COLO829 (cell line): ENCODE measurements around the gene ST7.

ENCODE experiments used
- DNase-seq: peaks from one replicate; pipeline ENCODE4 v3.0.0; 2012; ENCODE audit warnings: low spot score

The ST7 gene

DNA sequence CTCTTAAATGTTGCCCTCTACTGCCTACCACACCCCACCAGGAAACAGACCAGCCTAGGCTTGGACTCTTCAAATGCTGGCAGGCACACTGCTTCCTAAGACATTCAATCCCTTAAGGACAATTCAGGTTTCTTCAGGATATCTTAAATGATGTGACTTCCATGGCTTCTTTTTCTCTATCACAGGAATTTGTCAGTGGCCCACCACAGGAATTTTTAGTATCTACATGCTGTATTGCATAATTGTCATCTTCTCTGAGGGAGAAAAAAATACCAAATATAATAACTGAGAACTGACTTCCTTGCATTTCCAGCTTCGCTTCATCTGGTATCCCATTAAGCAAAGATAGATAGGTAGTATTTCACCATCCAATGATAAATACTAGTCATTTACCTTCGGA is 240.3 kb downstream of the ST7 start:
- DNase-seq = no peak

DNA sequence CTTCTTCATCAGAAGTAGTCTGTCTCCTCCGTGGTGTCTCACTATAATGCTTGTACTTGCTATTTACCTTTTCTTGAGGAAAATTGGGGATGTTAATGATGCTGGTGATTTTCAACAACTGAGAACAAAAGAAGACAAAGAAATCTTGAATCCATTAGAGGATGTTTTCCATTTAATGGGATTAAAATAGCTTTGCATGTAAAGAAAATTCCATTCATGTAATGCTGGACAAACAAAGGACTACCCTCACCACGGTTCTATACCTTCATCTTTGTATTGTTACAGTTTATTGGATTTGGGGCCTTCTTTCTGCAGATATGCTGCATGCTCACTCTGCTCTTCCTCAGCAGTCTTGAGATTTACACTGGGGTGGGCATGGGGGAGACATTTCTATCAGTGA is 241.1 kb downstream of the ST7 start:
- DNase-seq = no peak

DNA sequence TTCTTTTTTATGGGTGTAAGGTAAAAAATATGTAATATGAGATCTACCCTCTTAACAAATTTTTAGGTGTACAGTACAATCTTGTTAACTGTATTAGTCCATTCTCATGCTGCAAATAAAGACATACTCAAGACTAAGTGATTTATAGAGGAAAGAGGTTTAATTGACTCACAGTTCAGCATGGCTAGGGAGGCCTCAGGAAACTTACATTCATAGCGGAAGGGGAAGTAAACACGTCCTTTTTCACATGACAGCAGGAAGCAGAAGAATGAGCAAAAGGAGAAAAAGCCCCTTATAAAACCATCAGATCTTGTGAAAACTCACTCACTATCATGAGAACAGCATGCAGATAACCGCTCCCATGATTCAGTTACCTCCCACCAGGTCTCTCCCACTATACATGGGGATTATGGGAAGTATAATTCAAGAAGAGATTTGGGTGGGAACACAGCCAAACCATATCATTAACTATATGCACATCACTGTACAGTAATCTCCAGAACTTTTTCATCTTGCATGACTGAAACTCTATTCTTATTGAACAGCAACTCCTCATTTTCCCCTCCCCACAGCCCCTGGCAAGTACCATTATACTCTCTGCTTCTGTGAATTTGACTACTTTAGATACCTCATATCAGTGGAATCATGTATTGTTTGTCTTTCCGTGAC is 242.2 kb downstream of the ST7 start:
- no peak for DNase-seq

DNA sequence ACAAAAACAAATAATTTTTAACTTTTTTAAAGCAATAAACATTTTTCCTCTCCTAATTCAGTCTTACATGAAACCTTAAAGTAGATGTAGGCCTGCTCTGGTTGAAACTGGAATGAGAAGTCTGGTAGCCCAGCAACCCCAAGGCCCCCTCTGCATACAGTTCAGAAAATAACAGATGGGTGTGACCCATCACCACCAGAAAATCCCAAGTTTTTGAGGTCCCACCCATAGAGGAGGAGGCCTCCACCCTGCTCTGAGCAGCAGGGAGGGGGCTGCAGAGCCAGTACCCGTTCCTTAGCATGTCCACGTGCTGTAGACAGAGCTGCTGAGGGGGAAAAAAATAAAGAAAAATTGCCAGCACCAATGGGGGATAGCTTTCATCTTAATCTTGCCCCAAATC is 246.8 kb downstream of the ST7 start:
- DNase-seq = no peak

DNA sequence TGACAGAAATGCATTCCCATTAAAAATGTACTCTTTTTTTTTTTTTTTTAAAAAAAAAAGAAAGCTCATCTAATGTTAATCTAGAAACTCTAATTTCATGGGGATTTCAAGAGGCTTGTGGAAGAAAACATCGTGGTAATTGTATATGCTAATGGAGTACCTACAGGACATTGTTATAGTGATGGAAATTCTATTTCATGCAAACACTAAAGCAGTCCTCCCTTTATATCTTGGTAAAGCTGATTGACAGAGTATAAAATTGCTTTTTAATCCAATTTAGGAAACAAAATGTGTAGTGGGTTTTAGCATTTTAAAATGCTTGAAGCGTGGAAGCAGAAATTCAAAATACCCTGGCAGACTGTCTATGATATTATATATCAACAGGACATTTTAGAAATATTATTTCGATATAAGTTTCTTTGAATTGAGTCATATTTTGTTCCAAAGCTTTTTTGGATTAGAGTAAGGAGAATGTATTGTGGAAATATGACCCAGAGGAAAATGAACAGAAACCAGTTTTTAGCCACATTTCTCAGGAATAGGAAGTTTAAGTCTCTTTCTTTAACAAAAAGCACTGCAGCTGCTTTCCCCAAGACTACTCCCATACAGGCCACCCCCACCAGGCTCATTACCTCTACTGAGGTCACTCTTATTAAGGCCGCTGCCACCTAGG is 247.6 kb downstream of the ST7 start:
- no peak for DNase-seq

DNA sequence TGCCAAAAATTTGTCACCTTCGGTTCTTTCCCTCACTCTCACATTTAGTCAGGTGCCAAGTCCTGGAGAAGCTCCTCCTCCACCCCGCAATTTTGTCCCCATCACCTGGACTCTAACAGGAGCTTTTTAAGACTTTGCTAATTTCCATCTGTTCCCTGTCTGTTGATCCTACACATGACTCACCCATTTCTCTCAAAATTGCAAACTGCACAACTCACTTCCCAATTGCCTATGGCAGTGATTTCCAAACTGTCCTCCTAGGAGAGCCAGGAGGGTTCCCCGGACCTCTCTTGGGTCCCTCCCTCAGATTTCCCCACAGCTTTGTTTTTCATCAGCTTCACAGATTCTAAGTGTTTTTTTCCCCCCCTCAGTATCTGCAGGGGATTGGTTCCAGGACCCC is 249.2 kb downstream of the ST7 start:
- DNase-seq = no peak

DNA sequence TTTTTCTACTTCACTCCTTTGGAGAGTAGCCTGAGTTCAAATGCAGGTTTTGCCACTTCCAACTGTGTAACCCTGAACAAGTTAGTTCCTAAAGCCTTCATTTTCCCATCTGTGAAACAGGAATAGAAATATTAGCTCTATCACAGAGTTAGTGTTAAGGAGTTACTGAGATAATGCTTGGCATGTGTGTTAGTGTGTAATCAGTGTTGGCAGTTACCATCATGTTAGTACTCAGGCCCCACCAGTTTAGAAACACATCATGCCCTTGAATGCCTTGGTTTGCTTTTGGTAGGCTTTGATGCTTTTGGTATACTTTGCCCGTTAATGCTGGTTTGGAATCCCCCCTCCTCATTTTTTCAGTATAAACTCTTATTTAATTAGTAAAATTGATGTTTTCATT is 249.9 kb downstream of the ST7 start:
- DNase-seq = no peak

DNA sequence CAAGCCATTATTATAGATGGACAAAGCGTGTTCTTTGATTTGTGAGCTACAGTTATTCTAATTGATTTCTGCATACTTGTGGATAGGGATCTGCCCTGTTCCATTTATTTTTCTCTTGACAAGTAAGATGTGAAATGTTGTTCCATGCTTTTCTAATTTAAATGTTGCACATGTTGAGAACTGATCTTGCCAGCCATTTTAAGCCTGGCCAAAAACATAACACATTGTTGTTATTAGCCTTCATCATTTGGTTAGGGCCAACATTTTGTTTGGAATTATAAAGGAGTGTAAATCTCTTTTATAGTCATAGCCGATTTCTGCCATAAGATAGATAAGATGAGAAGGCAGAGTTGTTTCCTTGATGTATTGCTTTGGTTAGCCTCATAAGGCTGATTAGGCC is 252.6 kb downstream of the ST7 start:
- DNase-seq = no peak

DNA sequence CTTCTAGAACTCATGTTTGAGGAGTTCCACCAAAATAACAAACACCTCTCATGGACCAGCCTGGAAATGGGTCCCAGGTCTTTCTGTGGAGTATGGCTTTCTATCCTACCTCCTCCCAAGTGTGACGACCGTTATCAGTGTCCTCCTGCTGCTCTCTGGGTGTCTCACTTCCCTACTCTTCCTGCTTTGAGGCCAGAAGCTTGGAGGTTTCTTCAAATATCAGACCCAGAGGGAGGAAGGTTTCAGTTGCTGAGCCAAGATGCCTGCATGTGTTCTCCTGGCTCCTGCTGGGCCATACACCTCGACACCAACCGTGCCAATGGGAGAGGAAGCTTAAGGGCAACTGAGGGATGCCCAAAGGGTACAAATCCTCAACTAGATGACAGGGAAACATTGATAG is 255.0 kb downstream of the ST7 start:
- no peak for DNase-seq

DNA sequence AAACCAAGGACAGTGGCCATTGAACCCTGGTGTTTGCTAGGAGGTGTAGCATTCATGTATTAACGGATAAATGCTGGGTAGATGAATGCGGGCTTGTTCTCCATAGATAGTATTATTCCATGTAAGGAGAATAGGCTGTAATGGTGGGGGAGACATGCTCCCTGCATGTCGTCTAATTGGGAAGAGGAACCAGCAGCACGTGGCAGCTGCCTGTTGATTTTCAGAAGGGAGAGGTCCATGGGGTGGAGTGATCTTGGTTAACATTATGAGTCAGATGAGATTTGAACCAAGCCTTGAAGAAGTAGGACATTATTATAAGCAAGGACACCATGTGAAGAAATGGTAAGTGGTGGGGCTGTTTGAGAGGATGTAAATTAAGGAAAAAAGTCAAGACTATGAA is 257.1 kb downstream of the ST7 start:
- no peak for DNase-seq

DNA sequence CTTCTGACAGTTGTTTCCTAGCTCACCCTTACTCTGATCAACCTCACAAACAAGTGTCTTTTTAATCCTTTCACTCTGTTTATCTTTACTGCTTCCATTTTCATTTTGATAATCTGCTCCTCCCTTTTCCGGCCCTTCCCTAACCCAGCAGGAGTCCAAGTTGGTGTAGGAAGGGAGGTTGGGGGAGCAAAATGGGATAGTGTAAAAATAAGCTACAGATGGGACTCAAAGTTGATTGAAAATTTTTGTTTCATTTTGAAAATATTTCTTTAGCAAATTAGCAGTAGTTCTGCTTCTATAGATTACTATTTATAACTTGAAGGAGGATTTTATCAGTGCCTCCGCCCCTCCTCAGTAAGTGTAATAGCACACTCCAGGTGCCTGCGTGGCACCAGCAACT is 257.6 kb downstream of the ST7 start:
- DNase-seq = no peak

DNA sequence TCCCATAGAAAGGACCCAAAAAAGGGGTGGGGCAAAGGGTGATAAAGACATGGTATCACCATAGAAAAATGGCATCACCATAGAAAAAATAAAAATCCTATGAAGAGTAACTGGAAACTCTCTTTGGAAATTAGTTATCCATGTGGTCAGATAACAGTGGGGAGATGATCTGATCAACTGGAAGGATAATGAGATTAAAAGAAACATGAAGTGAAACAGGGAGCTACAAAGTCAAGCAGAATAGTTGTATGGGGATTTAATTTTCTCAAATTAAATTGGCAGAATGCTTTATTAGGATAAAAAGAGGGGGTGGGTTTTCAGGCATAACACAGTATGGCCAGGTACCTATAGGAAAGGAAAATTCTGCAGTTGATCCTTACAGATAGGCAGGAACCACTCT is 258.3 kb downstream of the ST7 start:
- no peak for DNase-seq

DNA sequence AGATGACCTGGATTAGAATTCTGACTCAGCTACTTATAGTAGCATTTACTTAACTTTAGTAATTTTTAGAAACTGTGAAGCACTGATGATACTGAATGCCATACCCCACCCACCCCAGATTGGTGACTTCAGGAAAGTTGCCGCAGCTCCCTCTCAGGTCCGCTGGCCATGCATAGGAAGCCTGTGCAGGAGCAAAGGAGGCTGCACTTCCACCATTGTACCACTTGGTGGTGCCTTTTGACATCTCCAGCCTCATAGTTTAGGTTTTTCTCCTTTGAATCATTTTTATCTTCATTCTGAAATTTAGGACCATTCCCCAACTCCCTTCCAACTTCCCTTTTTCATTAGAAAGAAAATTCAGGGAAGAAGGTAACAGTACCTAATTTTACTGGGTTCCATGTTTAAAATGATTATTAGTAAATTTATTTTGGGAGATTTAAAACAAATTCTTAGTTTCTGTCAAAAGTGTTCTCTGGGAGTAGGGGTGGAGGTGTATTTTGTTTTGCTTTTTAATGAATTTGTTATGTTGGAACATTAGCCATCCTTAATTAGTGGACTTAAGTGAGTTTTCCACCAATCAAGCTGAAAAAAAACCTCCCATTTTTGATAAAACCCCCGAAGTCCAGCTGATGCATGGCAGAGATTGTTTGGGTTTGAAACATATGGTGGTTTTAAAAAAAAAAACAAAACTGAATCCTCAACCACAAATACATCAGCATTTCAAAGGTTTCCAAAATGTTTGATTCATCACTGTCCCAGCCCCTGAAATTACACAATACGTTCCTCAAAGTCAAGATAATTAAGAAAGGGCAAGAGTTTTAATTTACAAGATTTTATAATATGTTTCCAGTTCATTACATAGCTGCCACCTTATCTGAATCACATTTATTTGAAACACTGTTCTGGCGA is 259.9 kb downstream of the ST7 start:
- peak; percentile 68 for DNase-seq

DNA sequence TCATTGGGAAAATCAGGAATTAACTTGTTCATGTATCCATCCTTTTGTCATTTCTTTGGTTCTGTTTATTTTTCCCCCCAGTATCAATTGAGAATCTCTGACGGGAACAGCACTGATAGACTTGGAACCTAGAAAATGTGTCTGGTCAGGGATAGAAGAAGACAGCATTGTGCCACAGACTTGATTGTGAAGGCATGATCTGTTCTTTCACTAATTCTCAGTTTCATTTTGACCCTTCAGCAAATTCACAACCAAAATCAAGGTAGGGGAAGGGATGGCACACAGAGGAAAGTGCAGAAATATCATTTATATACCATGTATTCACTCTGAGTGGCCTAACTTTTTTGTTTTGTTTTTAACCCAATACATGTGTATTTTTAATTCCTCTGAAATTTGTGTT is 262.7 kb downstream of the ST7 start:
- no peak for DNase-seq

DNA sequence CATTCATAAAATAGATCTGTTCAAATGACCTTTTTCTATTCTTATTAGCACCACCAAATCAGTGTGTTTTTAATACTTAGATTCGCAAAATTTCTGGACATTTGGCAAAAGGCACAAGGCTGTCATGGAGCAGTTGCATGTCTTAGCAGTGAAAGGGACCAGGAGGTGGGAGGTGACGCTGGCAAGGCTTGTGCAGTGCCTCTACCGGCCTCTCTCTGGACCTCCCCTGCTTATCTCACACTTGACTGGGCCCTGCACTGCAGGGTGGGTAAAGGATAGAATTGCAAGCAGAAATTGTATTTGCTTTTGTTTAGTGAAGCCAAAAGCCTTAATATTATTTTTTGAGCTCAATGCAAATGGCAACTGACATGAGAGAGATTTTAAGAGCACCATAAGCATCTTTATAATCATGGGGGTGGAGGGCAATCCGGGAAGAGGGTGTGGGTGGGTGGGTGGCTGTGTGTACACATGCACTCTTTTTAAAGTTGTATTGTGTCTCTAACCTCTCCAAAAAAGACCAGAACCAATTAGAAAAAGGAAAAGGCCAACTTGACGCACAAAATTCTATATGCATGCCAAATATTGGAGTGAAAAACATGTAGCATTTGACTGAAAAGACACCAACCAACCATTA is 263.3 kb downstream of the ST7 start:
- DNase-seq = no peak

DNA sequence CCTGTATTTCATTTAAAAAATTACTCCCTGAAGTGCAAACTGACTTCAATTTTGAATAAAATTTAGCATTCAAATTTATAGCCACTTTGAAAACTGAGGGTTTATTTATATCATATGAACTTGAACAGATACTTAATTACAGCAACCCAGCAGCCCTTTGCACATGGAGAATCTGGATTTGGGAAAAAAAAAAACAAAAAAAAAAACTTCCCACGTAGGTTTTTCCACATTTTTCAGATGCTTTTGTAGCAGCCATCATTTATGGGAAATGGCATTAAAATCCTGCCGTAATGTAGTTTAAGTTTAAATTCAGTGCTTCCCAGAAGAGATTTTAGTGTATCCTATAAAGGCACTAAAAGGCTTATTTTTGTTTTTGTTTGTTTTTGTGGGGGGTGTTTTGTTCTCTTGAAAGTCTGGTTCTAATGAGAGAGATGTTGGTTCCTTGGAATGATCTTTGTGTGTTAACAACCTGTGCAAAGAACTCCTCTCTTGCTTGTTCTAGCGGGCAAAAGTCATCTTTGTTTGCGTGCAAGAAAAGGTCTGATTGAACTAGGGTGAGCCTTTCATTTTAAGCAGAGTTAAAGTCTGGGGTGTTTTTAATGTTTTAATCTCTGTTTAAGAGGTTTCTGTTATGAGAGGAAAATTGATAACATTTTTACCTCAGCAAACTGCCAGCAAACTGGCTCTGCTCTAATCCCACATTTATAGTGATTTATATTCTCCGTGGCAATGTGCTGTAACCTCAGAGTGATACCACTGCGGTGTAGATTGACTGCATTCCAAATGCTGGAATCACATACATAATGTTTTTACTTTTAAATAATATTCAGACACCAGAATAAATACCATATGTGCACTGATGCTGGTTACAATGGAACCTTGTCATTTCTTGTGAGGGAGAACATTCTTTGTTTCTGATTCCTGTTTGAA is 264.1 kb downstream of the ST7 start:
- DNase-seq = no peak

DNA sequence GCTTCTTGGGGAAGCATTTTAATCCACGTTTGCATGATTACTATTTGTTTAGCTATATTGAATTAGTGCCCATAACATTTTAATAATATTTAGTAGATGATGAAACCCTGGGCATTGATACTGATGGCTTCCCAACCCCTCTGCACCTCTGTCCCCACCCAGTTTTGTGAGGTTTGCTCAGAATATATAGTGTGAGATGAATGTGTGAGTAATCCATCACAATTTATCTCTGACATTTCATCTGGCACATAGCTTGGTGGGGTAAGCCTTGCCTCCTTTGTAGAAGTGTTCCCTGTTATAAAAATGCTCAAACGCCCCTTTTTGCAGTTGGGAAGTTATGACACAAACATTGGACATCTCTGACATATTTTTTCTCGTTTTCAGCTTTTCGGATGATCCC is 265.4 kb downstream of the ST7 start:
- DNase-seq = no peak

DNA sequence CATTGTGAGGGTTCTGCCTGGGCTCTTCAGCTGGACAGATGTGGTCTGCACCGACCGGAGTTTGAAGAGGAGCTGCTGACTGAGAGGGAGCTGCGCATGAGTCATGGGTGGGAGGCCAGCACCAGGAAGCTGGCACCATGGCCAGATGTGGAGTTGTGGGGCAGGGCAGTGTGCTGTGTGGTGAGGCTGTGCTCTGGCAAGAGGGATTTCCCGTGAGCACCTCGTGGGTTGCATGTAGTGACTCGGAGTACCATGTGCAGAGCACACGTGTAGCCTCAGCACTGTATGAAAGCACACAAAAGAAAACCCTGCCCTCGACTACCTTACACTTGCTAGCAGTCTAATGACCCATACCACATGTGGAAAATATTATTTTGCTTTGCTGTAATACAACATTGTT is 266.2 kb downstream of the ST7 start:
- no peak for DNase-seq

DNA sequence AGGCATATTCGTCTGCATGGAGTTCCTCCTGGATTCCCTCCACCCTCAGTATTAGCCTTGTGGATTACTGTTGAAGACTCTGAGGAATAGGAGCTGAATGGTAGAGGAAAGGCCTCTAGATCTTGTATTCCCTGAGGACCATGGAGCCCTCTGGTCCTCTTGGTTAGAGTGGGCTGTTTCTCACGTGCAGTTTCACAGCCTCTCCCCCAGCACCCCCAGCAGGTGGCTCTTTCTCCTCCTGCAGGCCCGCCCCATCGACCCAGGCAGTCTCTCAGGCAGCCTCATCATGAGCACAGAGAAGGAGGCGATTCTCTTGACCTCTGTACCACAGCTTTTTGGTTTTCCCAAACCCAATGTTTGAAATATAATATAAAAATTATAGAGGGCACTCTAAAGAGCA is 267.5 kb downstream of the ST7 start:
- DNase-seq = no peak

DNA sequence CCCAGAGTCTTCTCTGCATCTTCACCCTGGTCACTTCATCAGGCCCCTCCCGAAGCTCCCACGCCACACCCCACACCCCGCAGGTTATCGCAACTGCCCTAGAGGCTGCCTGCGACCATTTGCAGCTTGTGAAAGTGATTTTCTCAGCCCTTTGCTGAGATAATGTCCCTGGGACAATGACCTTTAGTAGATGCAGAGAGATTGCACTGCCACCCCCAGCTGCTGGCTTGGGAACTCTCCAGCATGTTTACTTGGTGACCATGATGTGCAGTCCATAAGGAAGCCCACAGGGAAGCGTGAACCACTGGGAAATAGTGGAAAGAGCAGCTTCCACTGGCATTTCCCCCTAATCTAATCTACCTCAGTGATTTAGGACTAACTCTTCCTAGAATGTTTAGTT is 272.2 kb downstream of the ST7 start:
- no peak for DNase-seq

DNA sequence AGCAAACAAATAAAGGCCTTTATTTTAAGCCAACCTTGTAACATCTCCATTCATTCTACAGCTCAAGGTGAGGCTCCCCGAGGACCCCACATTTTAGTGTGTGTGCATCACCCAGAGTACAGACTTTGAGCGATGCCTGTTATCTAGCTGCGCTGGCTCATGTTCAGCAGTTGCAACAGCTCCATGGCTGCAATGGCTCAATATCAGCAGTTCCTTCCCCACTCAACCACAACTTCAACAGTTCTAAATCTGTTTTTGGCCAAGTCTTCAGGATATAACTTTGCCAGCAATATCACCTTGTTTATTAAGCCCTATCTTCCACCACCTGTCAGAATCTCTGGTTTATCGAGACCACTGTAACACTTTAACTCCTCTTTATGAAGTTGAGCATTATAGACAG is 273.8 kb downstream of the ST7 start:
- no peak for DNase-seq

DNA sequence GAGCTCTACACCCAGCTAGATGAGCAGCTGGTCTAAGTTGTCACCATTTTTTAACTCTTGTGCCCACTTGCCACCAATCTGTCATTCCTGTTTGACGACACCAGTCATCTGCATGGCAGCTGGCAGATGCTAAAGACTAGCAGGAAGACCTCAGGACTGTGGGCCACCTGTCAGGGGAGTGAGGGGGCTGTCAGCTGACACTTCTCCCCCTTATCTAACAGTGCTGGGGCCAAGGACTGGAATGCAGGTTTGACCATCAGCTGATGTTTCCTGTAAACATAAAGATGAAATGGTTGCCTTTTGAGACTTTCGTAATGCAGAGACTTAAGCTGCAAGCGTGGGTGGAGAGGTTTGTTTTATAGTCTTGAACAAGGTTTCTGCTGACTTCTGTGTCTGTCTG is 276.0 kb downstream of the ST7 start:
- DNase-seq = no peak
